A673 (cell line): ENCODE results near the gene ITSN1. TPM values are rescaled to one million over a fixed set of nuclear protein-coding genes. Genes with fewer than 3 reads are reported as not detected.

Experiments used
- BruUV-seq: library from RNA; stranded (reverse); fragments of 400-500 nt; replicated peaks from 2 replicates; lab custom pipeline; 2021; lab: Mats Ljungman, UMichigan
- CTCF ChIA-PET: fragments of 300-600 bp; sonication (Branson Sonifier 250); formaldehyde crosslinking; loops from one replicate; lab custom pipeline; 2022; ENCODE audit warnings: antibody characterized with exemption; lab: Charles Lee
- POLR2A ChIA-PET: fragments of 300-600 bp; sonication (Branson Sonifier 250); formaldehyde crosslinking; loops from one replicate; lab custom pipeline; 2022; ENCODE audit warnings: antibody characterized with exemption; ENCODE audit not compliant: low non-redundant PET; lab: Charles Lee
- DNase-seq: peaks from one replicate; pipeline ENCODE4 v3.0.0-alpha.2; 2015; ENCODE audit warnings: low spot score
- H3K27ac ChIP-seq: fragments of 200-600 bp; sonication (generic); 2 replicates; pipeline ENCODE4 v1.5.1; 2016; ENCODE audit warnings: mixed run types, low read depth, mild to moderate bottlenecking, mixed read lengths, antibody characterized with exemption, low read length; ENCODE audit not compliant: poor library complexity, severe bottlenecking
- H3K27me3 ChIP-seq: fragments of 200-600 bp; sonication (generic); replicated peaks from 2 replicates; pipeline ENCODE4 v1.6.1; 2017; ENCODE audit warnings: mixed run types, low read depth, mild to moderate bottlenecking, mixed read lengths, antibody characterized with exemption, low read length; ENCODE audit not compliant: insufficient read depth, poor library complexity
- H3K36me3 ChIP-seq: fragments of 200-600 bp; sonication (generic); 2 replicates; pipeline ENCODE4 v1.6.1; 2016; ENCODE audit warnings: mixed run types, mild to moderate bottlenecking, mixed read lengths, antibody characterized with exemption, low read length; ENCODE audit not compliant: insufficient read depth, poor library complexity, severe bottlenecking
- H3K4me1 ChIP-seq: fragments of 200-600 bp; sonication (generic); 2 replicates; pipeline ENCODE4 v1.6.1; 2017; ENCODE audit warnings: mixed run types, mild to moderate bottlenecking, mixed read lengths, antibody characterized with exemption, low read length; ENCODE audit not compliant: insufficient read depth, poor library complexity, severe bottlenecking
- H3K4me3 ChIP-seq: fragments of 200-600 bp; sonication (generic); 2 replicates; pipeline ENCODE4 v1.5.1; 2016; ENCODE audit warnings: low read depth, mixed run types, mild to moderate bottlenecking, mixed read lengths, low read length; ENCODE audit not compliant: poor library complexity, severe bottlenecking
- H3K9me3 ChIP-seq: fragments of 200-600 bp; sonication (generic); 2 replicates; pipeline ENCODE4 v1.6.1; 2016; ENCODE audit warnings: mixed run types, low read depth, mild to moderate bottlenecking, mixed read lengths, antibody characterized with exemption, low read length; ENCODE audit not compliant: poor library complexity, severe bottlenecking
- CTCF ChIP-seq: fragments of 300-800, 200-600 bp; sonication (generic); conservative IDR thresholded peaks from 2 replicates; pipeline ENCODE4 v1.5.1; 2017; ENCODE audit warnings: low read depth, mild to moderate bottlenecking, antibody characterized with exemption, low read length, moderate library complexity, mixed read lengths
- EZH2 ChIP-seq: fragments of 200-600 bp; sonication (generic); IDR thresholded peaks from 2 replicates; pipeline ENCODE4 v1.6.1; 2017; ENCODE audit warnings: borderline replicate concordance, low read depth, mild to moderate bottlenecking, mixed read lengths, antibody characterized with exemption, low read length; ENCODE audit not compliant: poor library complexity, severe bottlenecking
- intact Hi-C: fragments of 100-400 bp; cut with micrococcal nuclease; formaldehyde crosslinking; loops from one replicate; pipeline ENCODE4 v1.10.0; 2022; ENCODE audit not compliant: unreplicated experiment
- total RNA-seq: library from RNA; stranded (reverse); gene quantifications from 2 replicates; pipeline ENCODE4 v1.2.3, GENCODE V29; 2021

ITSN1 gene
- total RNA-seq, 1 experiment from 2014 or later, result 54.2 TPM

- no peak for DNase-seq
- POLR2A ChIA-PET, result no interaction called here
- Histone ChIP-seq H3K36me3 (no peaks in the 10 kb centered on the region), H3K4me1 (peaks cover 17% of the 10 kb centered on the region), H3K4me3 (no peak overlapping the region), H3K27me3 (no peaks in the 10 kb centered on the region), H3K27ac (no peak overlapping the region), H3K9me3 (no peaks in the 10 kb centered on the region)
- BruUV-seq, result no TSS peak
- TF ChIP-seq EZH2 (no peak), CTCF (no peak)
- intact Hi-C loops, result loop anchor here (10.0 kb wide), 1 partner anchor 137 kb away; no protein-coding TSS in a partner anchor
- CTCF ChIA-PET, result no interaction called here
These were observed 5.3 kb downstream of the ITSN1 start for GRCh38 chr21:33647587-33647986.

DNA sequence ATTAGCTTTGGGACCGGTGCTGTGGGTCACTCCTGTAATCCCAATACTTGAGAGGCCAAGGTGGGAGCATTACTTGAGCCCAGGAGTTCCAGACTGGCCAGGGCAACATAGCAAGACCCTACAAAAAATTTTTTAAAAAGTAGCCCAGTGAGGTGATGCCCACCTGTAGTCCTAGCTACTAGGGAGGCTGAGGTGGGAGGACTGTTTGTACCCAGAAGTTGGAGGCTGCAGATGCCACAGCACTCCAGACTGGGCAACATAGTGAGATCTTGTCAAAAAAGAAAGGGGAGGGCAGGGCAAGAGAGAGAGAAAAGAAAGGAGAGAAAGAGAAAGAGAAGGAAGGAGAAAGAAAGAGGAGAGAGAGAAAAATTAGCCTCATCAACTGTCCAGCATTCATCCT is 6.3 kb downstream of the ITSN1 start:
- BruUV-seq, result no TSS peak
- DNase-seq, result no peak
- H3K27ac ChIP-seq, result no peak overlapping the region
- TF ChIP-seq EZH2 (no peak), CTCF (no peak)
- ChIA-PET CTCF (no interaction called here), POLR2A (no interaction called here)
- H3K4me3 ChIP-seq, result no peak overlapping the region
- H3K9me3 ChIP-seq, result no peaks in the 10 kb centered on the region
- no peaks in the 10 kb centered on the region for H3K27me3 ChIP-seq
- peaks cover 17% of the 10 kb centered on the region for H3K4me1 ChIP-seq
- intact Hi-C loops, result loop anchor here (10.0 kb wide), 1 partner anchor 136 kb away; no protein-coding TSS in a partner anchor
- H3K36me3 ChIP-seq, result no peaks in the 10 kb centered on the region

- POLR2A ChIA-PET, result no interaction called here
- Histone ChIP-seq H3K9me3 (no peaks in the 10 kb centered on the region), H3K4me1 (peaks cover 12% of the 10 kb centered on the region), H3K4me3 (no peak overlapping the region), H3K27me3 (no peaks in the 10 kb centered on the region), H3K27ac (no peak overlapping the region), H3K36me3 (no peaks in the 10 kb centered on the region)
- no peak for TF ChIP-seq EZH2
- TF ChIP-seq CTCF, result no peak
- intact Hi-C loops, result no loop called here
- no peak for DNase-seq
- CTCF ChIA-PET, result no interaction called here
- BruUV-seq, result no TSS peak
These were observed 7.9 kb downstream of the ITSN1 start for GRCh38 chr21:33650230-33650629.
